ENCODE results near the gene CDH12.
"Not testable (repeated sequence)": the region's sequence is repeated elsewhere in the genome, so short reads cannot be mapped to it uniquely, and the experiment has no call there.

- TF ChIP-seq CTCF, POLR2AphosphoS5 (IDR thresholded peaks at IDR 0.05): not testable (repeated sequence)
Measured at GRCh38 chr5:22516497-22516896, 336.6 kb downstream of the CDH12 start.

All from gastroesophageal sphincter (tissue), 3 donors.